Measurements from ENCODE around the gene CRELD2. TPM values are rescaled to one million over a fixed set of nuclear protein-coding genes. Genes with fewer than 3 reads are reported as not detected.

The CRELD2 gene
- polyA plus RNA-seq, 1 donor (not counting 4 experiments of a cell fraction or from before 2014, with no cell fraction given), result 33.5 TPM

GRCh38 chr22:49869845-49870712 is 48.4 kb upstream of the CRELD2 start:
- TF ChIP-seq CTCF (optimal IDR thresholded peaks at IDR 0.05 in 1 of 3, IDR thresholded peaks at IDR 0.05 in 1 of 3, conservative IDR thresholded peaks at IDR 0.05 in 1 of 3; ENCODE audit: extremely low read depth in 1 of 3, insufficient read depth in 2 of 3, low read length in 3 of 3), result no peak
- TF ChIP-seq EZH2 (IDR thresholded peaks at IDR 0.05; ENCODE audit: low read length), result no peak
- H3K9ac ChIP-seq (ENCODE audit: control insufficient read depth, extremely low read depth, insufficient read depth, low read length), result no peak overlapping the region
- H2AFZ ChIP-seq (ENCODE audit: control insufficient read depth, low read length), result no peak overlapping the region
- H3K4me1 ChIP-seq (ENCODE audit: control insufficient read depth, extremely low read depth, insufficient read depth, low read length), result no peaks in the 10 kb centered on the region
- dilution Hi-C loops (cut with MboI; ENCODE audit: extremely low pct_ligation_motif_present, low sequenced_read_pairs), result no loop called here
- peaks cover 4% of the 10 kb centered on the region in 2 experiments for H3K36me3 ChIP-seq (ENCODE audit: control insufficient read depth in 2 of 2, extremely low read depth in 1 of 2, insufficient read depth in 2 of 2, low read length in 2 of 2)
- peaks cover 5% of the 10 kb centered on the region for H3K9me3 ChIP-seq (ENCODE audit: control insufficient read depth, low read depth, low read length)
- H4K20me1 ChIP-seq (ENCODE audit: control insufficient read depth, extremely low read depth, insufficient read depth, low read length), result peaks cover 14% of the 10 kb centered on the region
- FAIRE-seq (no peak), DNase-seq (ENCODE audit: low read depth, low spot score) (no peak)
- H3K27ac ChIP-seq (ENCODE audit: control insufficient read depth, insufficient read depth, low read length), result no peak overlapping the region
- no peak overlapping the region for H3K4me3 ChIP-seq (ENCODE audit: control insufficient read depth in 2 of 3, extremely low read depth in 1 of 3, insufficient read depth in 2 of 3, low read depth in 1 of 3, low read length in 3 of 3)
- peaks cover 96% of the 10 kb centered on the region for H3K79me2 ChIP-seq (ENCODE audit: control insufficient read depth, insufficient read depth, low read length)
- H3K9me1 ChIP-seq (ENCODE audit: control insufficient read depth, extremely low read depth, insufficient read depth, low read length), result no peaks in the 10 kb centered on the region
- no peaks in the 10 kb centered on the region for H3K27me3 ChIP-seq (ENCODE audit: control insufficient read depth, extremely low read depth, insufficient read depth, low read length)
- no peak overlapping the region for H3K4me2 ChIP-seq (ENCODE audit: control insufficient read depth, extremely low read depth, insufficient read depth, low read depth, low read length)

GRCh38 chr22:49871482-49871881 is 47.0 kb upstream of the CRELD2 start:
- Histone ChIP-seq H3K27ac (ENCODE audit: control insufficient read depth, insufficient read depth, low read length) (no peak overlapping the region), H3K4me2 (ENCODE audit: control insufficient read depth, extremely low read depth, insufficient read depth, low read depth, low read length) (no peak overlapping the region), H3K79me2 (ENCODE audit: control insufficient read depth, insufficient read depth, low read length) (peaks cover 97% of the 10 kb centered on the region), H3K9me1 (ENCODE audit: control insufficient read depth, extremely low read depth, insufficient read depth, low read length) (no peaks in the 10 kb centered on the region), H3K9ac (ENCODE audit: control insufficient read depth, extremely low read depth, insufficient read depth, low read length) (no peak overlapping the region), H3K9me3 (ENCODE audit: control insufficient read depth, low read depth, low read length) (peaks cover 4% of the 10 kb centered on the region), H3K4me1 (ENCODE audit: control insufficient read depth, extremely low read depth, insufficient read depth, low read length) (no peaks in the 10 kb centered on the region), H3K27me3 (ENCODE audit: control insufficient read depth, extremely low read depth, insufficient read depth, low read length) (no peaks in the 10 kb centered on the region), H3K4me3 (ENCODE audit: control insufficient read depth in 2 of 3, extremely low read depth in 1 of 3, insufficient read depth in 2 of 3, low read depth in 1 of 3, low read length in 3 of 3) (no peak overlapping the region), H4K20me1 (ENCODE audit: control insufficient read depth, extremely low read depth, insufficient read depth, low read length) (peaks cover 17% of the 10 kb centered on the region), H2AFZ (ENCODE audit: control insufficient read depth, low read length) (no peak overlapping the region), H3K36me3 (ENCODE audit: control insufficient read depth in 2 of 2, extremely low read depth in 1 of 2, insufficient read depth in 2 of 2, low read length in 2 of 2) (peaks cover 4% of the 10 kb centered on the region in 2 experiments)
- no peak for FAIRE-seq
- TF ChIP-seq CTCF (optimal IDR thresholded peaks at IDR 0.05 in 1 of 3, IDR thresholded peaks at IDR 0.05 in 1 of 3, conservative IDR thresholded peaks at IDR 0.05 in 1 of 3; ENCODE audit: extremely low read depth in 1 of 3, insufficient read depth in 2 of 3, low read length in 3 of 3), result no peak
- DNase-seq (ENCODE audit: low read depth, low spot score), result no peak
- dilution Hi-C loops (cut with MboI; ENCODE audit: extremely low pct_ligation_motif_present, low sequenced_read_pairs), result no loop called here
